ENCODE data around the gene WBP2.
"Not testable (repeated sequence)": the region's sequence is repeated elsewhere in the genome, so short reads cannot be mapped to it uniquely, and the experiment has no call there.

The WBP2 gene

DNA sequence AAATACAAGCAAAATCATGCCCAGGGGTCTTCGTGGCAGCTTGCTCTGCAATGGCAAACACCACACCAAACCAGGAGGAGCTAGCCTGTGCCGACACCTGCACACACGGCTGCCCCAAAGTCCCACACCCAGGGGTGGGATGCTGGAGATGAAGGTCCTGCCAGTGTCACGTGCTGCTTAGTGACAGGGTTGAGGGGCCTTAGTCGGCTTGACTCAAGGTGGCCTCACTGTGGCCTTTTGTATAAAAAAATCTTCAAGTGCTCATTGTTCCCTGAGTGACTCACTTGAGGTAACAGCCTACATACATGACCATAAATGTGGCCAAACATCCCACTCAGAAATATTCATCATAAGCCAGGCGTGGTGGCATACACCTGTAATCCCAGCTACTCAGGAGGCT lies 34.3 kb upstream of the WBP2 start:
- DNase-seq (ENCODE audit: low read depth), result no peak
- in situ Hi-C loops (cut with HindIII; ENCODE audit: low sequenced_read_pairs), result no loop called here
- TF ChIP-seq, protein P1, sequence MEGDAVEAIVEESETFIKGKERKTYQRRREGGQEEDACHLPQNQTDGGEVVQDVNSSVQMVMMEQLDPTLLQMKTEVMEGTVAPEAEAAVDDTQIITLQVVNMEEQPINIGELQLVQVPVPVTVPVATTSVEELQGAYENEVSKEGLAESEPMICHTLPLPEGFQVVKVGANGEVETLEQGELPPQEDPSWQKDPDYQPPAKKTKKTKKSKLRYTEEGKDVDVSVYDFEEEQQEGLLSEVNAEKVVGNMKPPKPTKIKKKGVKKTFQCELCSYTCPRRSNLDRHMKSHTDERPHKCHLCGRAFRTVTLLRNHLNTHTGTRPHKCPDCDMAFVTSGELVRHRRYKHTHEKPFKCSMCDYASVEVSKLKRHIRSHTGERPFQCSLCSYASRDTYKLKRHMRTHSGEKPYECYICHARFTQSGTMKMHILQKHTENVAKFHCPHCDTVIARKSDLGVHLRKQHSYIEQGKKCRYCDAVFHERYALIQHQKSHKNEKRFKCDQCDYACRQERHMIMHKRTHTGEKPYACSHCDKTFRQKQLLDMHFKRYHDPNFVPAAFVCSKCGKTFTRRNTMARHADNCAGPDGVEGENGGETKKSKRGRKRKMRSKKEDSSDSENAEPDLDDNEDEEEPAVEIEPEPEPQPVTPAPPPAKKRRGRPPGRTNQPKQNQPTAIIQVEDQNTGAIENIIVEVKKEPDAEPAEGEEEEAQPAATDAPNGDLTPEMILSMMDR (IDR thresholded peaks at IDR 0.05; ENCODE audit: low read depth, low read length, missing control alignments), result no peak
- H3K4me3 ChIP-seq (ENCODE audit: low read depth, low read length), result no peak overlapping the region

DNA sequence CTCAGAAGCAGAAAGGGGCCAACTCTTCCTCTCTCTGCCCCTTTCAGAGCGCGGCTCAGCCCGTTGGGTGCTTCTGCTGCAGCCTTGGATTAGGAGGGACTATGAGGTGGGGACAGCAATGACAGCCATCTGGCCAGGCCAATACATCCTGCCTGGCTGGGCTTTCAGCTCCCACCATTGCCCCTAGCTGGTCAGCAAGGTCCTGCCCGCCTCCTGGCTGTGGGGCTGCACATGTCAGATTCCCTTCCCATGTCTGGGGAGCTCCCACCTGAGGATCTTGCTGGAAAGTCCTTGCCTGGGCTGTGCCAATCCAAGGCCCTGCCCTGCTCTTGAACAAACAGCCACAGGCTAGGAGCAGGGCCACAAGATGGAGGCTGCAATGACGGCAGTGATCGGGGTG lies 33.3 kb upstream of the WBP2 start:
- in situ Hi-C loops (cut with HindIII; ENCODE audit: low sequenced_read_pairs), result no loop called here
- DNase-seq (ENCODE audit: low read depth), result no peak
- no peak overlapping the region for H3K4me3 ChIP-seq (ENCODE audit: low read depth, low read length)
- TF ChIP-seq, protein P1 (IDR thresholded peaks at IDR 0.05; ENCODE audit: low read depth, low read length, missing control alignments), result no peak

DNA sequence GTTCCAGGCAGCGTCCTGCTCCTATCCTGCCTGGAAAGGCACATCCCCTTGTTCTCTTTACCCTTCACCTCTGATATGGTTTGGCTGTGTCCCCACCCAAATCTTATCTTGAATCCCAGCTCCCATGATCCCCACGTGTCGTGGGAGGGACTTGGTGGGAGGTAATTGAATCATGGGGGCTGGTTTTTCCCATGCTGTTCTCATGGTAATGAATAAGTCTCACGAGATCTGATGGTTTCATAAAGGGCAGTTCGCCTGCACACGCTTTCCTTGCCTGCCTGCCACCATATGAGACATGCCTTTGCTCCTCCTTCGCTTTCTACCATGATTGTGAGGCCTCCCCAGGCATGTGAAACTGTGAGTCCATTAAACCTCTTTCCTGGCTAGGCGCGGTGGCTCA lies 30.7 kb upstream of the WBP2 start:
- DNase-seq (ENCODE audit: low read depth); in situ Hi-C loops (cut with HindIII; ENCODE audit: low sequenced_read_pairs); H3K4me3 ChIP-seq (ENCODE audit: low read depth, low read length): not testable (repeated sequence)

DNA sequence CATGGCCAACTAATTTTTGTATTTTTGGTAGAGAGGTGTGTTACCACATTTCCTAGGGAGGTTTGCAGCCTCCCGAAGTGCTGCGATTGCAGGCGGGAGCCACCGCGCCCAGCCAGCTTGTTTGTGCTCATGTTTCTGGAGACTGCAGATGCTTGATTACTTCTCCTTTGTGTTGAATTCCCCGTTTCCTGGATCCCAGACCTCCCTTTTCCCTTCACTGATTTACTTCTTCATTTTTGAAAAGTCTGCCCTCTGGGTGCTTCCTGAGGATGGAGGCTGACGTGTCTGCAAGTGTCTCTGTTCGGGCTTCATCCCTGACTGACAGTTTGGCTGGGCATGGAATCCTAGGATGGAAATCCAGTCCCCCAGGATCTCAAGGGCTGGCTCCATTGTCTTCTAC lies 30.3 kb upstream of the WBP2 start:
- DNase-seq (ENCODE audit: low read depth), result no peak
- TF ChIP-seq, protein P1 (IDR thresholded peaks at IDR 0.05; ENCODE audit: low read depth, low read length, missing control alignments), result no peak
- no peak overlapping the region for H3K4me3 ChIP-seq (ENCODE audit: low read depth, low read length)
- in situ Hi-C loops (cut with HindIII; ENCODE audit: low sequenced_read_pairs), result no loop called here

DNA sequence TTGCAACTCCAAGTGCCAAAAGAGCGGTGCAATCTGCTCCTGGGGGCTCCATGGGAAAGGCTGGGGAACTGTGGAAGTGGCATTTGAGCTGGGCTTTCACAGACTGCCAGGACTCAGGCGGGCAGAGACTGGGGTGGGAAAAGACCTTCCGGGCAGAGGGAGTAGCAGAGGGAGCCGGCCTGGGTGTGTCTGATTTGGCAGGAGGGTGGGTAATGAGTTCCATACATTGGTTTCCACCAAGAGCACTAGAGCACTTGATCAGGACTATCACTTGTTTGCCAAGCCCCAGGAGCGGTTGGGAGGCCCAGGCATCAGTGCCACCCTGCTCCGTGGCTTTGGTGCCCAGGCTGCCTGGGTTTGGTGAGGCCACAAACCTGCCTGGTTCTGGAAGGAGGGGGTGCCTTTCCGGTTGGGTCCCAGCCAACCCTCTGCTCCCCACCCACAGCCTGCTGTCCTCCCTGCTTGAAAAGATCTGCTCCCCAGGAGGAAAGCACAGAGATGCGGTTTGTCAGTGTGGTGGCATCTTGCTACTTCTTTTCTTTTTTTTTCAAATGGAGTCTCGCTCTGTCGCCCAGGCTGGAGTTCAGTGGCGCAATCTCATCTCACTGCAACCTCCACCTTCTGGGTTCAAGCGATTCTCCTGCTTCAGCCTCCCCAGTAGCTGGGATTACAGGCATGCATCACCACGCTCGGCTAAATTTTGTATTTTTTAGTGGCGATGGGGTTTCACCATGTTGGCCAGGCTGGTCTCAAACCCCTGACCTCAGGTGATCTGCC lies 26.7 kb upstream of the WBP2 start:
- TF ChIP-seq, protein P1 (IDR thresholded peaks at IDR 0.05; ENCODE audit: low read depth, low read length, missing control alignments), result no peak
- DNase-seq (ENCODE audit: low read depth), result no peak
- in situ Hi-C loops (cut with HindIII; ENCODE audit: low sequenced_read_pairs), result no loop called here
- H3K4me3 ChIP-seq (ENCODE audit: low read depth, low read length), result no peak overlapping the region

DNA sequence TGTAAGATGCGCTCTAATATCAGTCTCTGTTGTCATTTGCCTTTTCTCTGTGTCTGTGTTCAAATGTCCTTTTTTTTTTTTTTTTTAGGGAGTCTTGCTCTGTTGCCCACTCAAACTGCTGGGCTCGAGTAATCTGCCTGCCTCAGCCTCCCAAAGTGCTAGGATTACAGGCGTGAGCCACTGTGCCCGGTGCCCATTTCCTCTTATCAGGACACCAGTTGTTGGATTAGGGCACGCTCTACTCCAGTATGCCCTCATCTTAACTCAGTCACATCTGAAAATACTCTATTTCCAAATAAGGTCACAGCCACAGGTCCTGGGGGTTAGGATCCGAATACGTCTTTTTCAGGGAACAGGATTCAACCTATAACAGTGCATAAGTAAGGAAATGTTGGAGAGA lies 25.1 kb upstream of the WBP2 start:
- in situ Hi-C loops (cut with HindIII; ENCODE audit: low sequenced_read_pairs), result no loop called here
- DNase-seq (ENCODE audit: low read depth), result no peak
- TF ChIP-seq, protein P1 (IDR thresholded peaks at IDR 0.05; ENCODE audit: low read depth, low read length, missing control alignments), result no peak
- H3K4me3 ChIP-seq (ENCODE audit: low read depth, low read length), result no peak overlapping the region

DNA sequence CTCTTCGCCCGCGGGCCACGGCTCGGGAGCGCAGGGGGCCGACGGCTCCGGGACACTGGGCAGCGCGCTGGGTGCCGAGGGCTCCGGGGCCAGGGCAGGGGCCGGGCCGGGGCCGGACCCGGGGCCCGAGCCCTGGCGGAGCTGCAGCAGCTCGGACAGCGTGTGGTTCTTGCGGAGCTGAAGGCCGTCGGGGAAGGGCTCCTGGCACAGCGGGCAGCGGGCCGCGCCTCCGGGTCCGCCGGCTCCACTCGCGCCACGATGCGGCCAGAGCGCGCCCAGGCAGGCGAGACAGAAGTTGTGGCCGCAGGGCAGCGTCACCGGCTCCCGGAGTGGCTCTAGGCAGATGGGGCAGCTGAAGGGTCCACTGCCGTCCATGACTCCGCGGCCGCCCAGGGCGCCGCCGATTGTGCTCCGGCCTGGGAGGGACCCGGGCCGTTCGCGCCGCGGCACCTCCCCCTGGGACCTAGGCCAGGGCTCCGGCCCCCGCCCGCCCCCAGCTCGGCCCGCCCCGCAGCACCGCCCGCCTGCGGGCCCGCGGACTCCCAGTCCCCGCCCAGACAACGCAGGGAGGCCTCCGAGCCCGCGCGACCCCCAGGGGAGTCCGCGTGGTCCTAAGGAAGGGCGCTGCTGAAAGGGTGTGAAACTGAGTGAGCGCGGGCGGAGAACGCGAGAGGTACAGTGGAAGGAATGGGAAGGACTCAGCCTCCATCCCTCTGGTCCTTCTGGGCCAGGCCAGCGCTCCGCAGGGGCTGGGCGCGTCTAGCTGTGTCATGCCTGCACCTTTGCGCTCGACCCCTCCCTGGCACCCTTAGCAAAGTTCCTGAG lies 23.3 kb upstream of the WBP2 start, which contains the start of gene TRIM47:
Gene TRIM47, minus strand, starts transcription at position 408 of the 825 bp plus-strand sequence. Its CDS starts 33 bp downstream, at position 375.
- DNase-seq (ENCODE audit: low read depth), result no peak
- peak within 1 kb of the TSS; percentile 42 for H3K4me3 ChIP-seq (ENCODE audit: low read depth, low read length)
- in situ Hi-C loops (cut with HindIII; ENCODE audit: low sequenced_read_pairs), result no loop called here
- TF ChIP-seq, protein P1 (IDR thresholded peaks at IDR 0.05; ENCODE audit: low read depth, low read length, missing control alignments), result peak; percentile 11

All from astrocyte of the cerebellum (primary cell).